ENCODE measurements around the gene IDH3G. TPM values are rescaled to one million over a fixed set of nuclear protein-coding genes. Genes with fewer than 3 reads are reported as not detected.

The IDH3G gene
- total and polyA plus RNA-seq, 4 experiments from 2014 or later, result 39.9 to 106 (median 57.6) TPM

DNA sequence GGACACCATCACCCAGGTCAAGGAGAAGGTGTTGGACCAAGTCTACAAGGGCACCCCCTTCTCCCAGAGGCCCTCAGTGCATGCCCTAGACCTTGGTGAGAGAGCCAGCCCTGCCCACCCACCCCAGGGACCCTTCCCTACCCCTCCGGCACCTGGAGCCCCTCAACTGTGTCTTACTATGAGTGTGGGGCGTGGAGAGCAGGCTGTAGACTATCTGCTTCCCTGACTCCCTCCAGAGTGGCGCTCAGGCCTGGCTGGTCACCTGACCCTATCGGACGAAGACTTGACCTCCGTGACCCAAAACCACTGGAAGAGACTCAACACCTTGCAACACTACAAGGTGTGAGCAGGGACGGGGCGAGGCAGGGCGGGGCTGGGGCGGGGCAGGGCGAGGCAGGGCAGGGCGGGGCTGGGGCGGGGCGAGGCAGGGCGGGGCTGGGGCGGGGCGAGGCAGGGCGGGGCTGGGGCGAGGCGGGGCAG is 18.0 kb downstream of the IDH3G start:
- Mint-ChIP-seq H3K4me1 (peaks cover 0 to 7% (median 4%) of the 10 kb centered on the region in 4 donors), H3K27me3 (peaks cover 3 to 6% of the 10 kb centered on the region in 2 donors), H3K4me3 (no peak overlapping the region), H3K27ac (no peak overlapping the region), H3K9me3 (no peaks in the 10 kb centered on the region), H3K36me3 (no peaks in the 10 kb centered on the region)
- H3K4me1 ChIP-seq (ENCODE audit: insufficient read depth, low read length), result no peaks in the 10 kb centered on the region
- intact Hi-C loops (cut with micrococcal nuclease), result no loop called here
- ChIA-PET CTCF (ENCODE audit: partially characterized antibody) (no interaction called here), POLR2A (ENCODE audit: partially characterized antibody) (no interaction called here)
- H3K27ac ChIP-seq (ENCODE audit: low read depth, low read length), result no peak overlapping the region
- no peaks in the 10 kb centered on the region for H3K9me3 ChIP-seq (ENCODE audit: control insufficient read depth in 1 of 2, low read length in 2 of 2)
- DNase-seq, result no peak
- H3K4me3 ChIP-seq (ENCODE audit: low read length in 2 of 2), result no peak overlapping the region
- no peaks in the 10 kb centered on the region for H3K36me3 ChIP-seq (ENCODE audit: insufficient read depth, low read length)
- no peaks in the 10 kb centered on the region for H3K27me3 ChIP-seq (ENCODE audit: insufficient read depth, low read length)

DNA sequence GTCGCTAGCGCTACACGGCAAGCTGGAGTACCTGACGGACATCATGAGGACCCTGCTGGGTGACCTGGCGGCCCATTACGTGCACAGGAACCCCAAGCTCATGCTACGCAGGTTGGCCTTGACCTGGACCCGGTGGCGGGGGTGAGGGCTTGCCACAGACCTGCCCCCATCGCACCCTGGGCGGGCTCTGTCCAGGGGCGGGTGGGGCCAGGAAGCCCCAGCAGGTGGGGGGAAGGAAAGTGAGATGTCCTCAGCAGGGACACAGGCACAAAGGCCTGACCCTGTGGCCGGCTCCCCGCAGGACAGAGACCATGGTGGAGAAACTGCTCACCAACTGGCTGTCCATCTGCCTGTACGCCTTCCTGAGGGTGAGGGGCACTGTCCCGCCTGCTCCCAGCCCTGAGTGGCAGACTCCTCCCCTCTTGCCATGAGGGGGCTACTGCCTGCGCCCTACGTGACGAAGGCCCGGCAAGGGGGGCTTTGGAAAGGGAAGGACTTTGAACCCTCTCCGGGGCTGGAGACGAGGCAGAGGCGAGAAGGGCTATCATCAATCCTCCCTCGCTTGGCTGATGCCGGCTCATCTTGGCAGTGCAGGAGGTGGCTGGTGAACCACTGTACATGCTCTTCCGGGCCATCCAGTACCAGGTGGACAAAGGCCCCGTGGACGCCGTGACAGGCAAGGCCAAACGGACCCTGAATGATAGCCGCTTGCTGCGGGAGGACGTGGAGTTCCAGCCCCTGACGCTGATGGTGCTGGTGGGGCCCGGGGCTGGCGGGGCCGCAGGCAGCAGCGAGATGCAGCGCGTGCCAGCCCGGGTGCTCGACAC is 18.7 kb downstream of the IDH3G start:
- Mint-ChIP-seq H3K9me3 (no peaks in the 10 kb centered on the region), H3K4me3 (no peak overlapping the region), H3K27me3 (peaks cover 3 to 6% of the 10 kb centered on the region in 2 donors), H3K27ac (no peak overlapping the region), H3K4me1 (peaks cover 0 to 7% (median 4%) of the 10 kb centered on the region in 4 donors), H3K36me3 (no peaks in the 10 kb centered on the region)
- no peak overlapping the region for H3K27ac ChIP-seq (ENCODE audit: low read depth, low read length)
- H3K36me3 ChIP-seq (ENCODE audit: insufficient read depth, low read length), result no peaks in the 10 kb centered on the region
- CTCF ChIA-PET (ENCODE audit: partially characterized antibody), result no interaction called here
- intact Hi-C loops (cut with micrococcal nuclease), result no loop called here
- H3K9me3 ChIP-seq (ENCODE audit: control insufficient read depth in 1 of 2, low read length in 2 of 2), result no peaks in the 10 kb centered on the region
- H3K4me3 ChIP-seq (ENCODE audit: low read length in 2 of 2), result no peak overlapping the region
- POLR2A ChIA-PET (ENCODE audit: partially characterized antibody), result no interaction called here
- no peaks in the 10 kb centered on the region for H3K4me1 ChIP-seq (ENCODE audit: insufficient read depth, low read length)
- no peak for DNase-seq
- no peaks in the 10 kb centered on the region for H3K27me3 ChIP-seq (ENCODE audit: insufficient read depth, low read length)

DNA sequence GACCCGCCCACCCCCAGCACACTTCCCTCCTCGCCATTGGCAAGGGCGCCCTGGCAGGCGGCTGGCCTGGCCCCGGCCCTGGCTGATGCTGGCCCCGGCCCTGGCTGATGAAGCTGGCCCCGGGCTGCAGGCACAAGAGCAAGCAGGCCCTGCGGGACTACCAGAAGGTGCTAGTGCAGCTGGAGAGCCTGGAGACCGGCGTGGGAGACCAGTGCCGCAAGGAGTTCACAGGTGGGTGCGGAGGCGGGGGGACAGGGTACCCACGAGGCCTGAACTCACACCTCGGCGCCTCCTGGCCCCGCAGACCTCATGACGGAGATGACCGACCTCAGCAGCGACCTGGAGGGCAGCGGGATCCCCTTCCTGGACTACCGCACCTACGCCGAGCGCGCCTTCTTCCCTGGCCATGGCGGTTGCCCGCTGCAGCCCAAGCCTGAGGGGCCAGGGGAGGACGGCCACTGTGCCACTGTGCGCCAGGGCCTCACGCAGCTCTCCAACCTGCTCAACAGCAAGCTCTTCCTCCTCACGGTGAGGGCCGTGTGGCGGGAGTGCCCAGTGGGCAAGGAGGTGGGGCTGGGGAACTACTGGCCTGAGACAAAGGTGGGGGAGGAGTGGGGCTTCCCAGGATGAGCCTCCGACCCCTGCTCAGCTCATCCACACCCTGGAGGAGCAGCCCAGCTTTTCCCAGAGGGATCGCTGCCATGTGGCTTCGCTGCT is 19.4 kb downstream of the IDH3G start:
- H3K36me3 Mint-ChIP-seq, result no peaks in the 10 kb centered on the region
- Histone ChIP-seq H3K4me3 (ENCODE audit: low read length in 2 of 2) (no peak overlapping the region), H3K4me1 (ENCODE audit: insufficient read depth, low read length) (no peaks in the 10 kb centered on the region), H3K36me3 (ENCODE audit: insufficient read depth, low read length) (no peaks in the 10 kb centered on the region), H3K27me3 (ENCODE audit: insufficient read depth, low read length) (no peaks in the 10 kb centered on the region), H3K27ac (ENCODE audit: low read depth, low read length) (no peak overlapping the region), H3K9me3 (ENCODE audit: control insufficient read depth in 1 of 2, low read length in 2 of 2) (no peaks in the 10 kb centered on the region)
- peaks cover 0 to under 1% (median 0%) of the 10 kb centered on the region in 4 donors for H3K4me1 Mint-ChIP-seq
- no peak overlapping the region for H3K27ac Mint-ChIP-seq
- intact Hi-C loops (cut with micrococcal nuclease), result no loop called here
- ChIA-PET POLR2A (ENCODE audit: partially characterized antibody) (no interaction called here), CTCF (ENCODE audit: partially characterized antibody) (no interaction called here)
- DNase-seq, result no peak
- no peaks in the 10 kb centered on the region for H3K9me3 Mint-ChIP-seq
- peaks cover 1% of the 10 kb centered on the region in 2 donors for H3K27me3 Mint-ChIP-seq
- no peak overlapping the region for H3K4me3 Mint-ChIP-seq

DNA sequence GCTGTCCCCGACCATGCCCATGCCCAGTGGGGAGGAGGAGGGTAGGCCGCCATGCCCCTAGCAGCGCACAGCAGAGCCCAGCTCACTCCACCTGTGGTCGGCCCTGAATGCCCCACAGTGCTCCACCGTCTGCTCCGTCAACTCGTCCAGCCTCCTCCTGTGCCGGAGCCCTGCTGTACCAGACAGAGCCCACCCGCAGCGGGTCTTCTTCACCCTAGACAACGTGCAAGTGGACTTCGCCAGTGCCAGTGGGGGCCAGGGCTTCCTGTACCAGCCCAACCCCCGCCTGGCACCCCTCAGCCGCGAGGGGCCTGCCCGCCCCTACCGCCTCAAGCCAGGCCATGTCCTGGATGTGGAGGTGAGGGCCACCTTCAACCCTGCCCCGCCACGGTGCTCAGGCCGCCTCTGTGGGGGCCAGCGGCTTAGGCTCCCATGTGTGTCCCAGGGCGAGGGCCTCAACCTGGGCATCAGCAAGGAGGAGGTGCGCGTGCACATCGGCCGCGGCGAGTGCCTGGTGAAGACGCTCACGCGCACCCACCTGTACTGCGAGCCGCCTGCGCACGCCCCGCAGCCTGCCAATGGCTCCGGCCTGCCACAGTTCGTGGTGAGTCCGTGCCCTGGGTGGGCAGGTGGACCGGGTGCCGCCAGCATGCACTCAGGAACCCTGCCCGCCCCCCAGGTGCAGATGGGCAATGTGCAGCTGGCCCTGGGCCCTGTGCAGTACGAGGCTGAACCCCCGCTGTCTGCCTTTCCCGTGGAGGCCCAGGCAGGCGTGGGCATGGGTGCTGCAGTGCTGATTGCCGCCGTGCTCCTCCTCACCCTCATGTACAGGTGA is 20.2 kb downstream of the IDH3G start:
- Mint-ChIP-seq H3K4me1 (no peaks in the 10 kb centered on the region), H3K27ac (no peak overlapping the region), H3K9me3 (no peaks in the 10 kb centered on the region), H3K4me3 (no peak overlapping the region), H3K27me3 (no peaks in the 10 kb centered on the region), H3K36me3 (no peaks in the 10 kb centered on the region)
- no peaks in the 10 kb centered on the region for H3K36me3 ChIP-seq (ENCODE audit: insufficient read depth, low read length)
- DNase-seq, result no peak
- no peaks in the 10 kb centered on the region for H3K4me1 ChIP-seq (ENCODE audit: insufficient read depth, low read length)
- ChIA-PET POLR2A (ENCODE audit: partially characterized antibody) (no interaction called here), CTCF (ENCODE audit: partially characterized antibody) (no interaction called here)
- H3K4me3 ChIP-seq (ENCODE audit: low read length in 2 of 2), result no peak overlapping the region
- H3K27ac ChIP-seq (ENCODE audit: low read depth, low read length), result no peak overlapping the region
- no peaks in the 10 kb centered on the region for H3K27me3 ChIP-seq (ENCODE audit: insufficient read depth, low read length)
- intact Hi-C loops (cut with micrococcal nuclease), result no loop called here
- H3K9me3 ChIP-seq (ENCODE audit: control insufficient read depth in 1 of 2, low read length in 2 of 2), result no peaks in the 10 kb centered on the region

DNA sequence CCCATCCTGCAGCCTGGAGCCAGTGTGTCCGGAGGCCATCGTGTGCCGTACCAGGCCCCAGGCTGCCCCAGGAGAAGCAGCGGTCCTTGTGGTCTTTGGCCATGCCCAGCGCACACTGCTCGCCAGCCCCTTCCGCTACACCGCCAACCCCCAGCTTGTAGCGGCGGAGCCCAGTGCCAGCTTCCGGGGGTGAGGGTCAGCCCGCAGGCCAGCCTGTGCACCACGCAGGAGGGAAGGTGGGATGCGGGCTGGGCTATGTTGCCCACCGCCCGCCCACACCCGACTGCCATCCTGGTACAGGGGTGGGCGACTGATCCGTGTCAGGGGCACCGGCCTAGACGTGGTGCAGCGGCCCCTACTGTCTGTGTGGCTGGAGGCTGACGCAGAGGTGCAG is 21.0 kb downstream of the IDH3G start:
- DNase-seq, result no peak
- intact Hi-C loops (cut with micrococcal nuclease), result no loop called here
- ChIA-PET CTCF (ENCODE audit: partially characterized antibody) (no interaction called here), POLR2A (ENCODE audit: partially characterized antibody) (no interaction called here)
- no peaks in the 10 kb centered on the region for H3K36me3 Mint-ChIP-seq
- no peaks in the 10 kb centered on the region for H3K9me3 Mint-ChIP-seq
- H3K4me1 ChIP-seq (ENCODE audit: insufficient read depth, low read length), result no peaks in the 10 kb centered on the region
- no peaks in the 10 kb centered on the region for H3K27me3 Mint-ChIP-seq
- peaks cover 0 to 1% (median 0%) of the 10 kb centered on the region in 4 donors for H3K4me1 Mint-ChIP-seq
- no peak overlapping the region for H3K4me3 ChIP-seq (ENCODE audit: low read length in 2 of 2)
- no peak overlapping the region for H3K27ac Mint-ChIP-seq
- H3K27ac ChIP-seq (ENCODE audit: low read depth, low read length), result no peak overlapping the region
- no peaks in the 10 kb centered on the region for H3K27me3 ChIP-seq (ENCODE audit: insufficient read depth, low read length)
- no peaks in the 10 kb centered on the region for H3K36me3 ChIP-seq (ENCODE audit: insufficient read depth, low read length)
- no peak overlapping the region for H3K4me3 Mint-ChIP-seq
- no peaks in the 10 kb centered on the region for H3K9me3 ChIP-seq (ENCODE audit: control insufficient read depth in 1 of 2, low read length in 2 of 2)

DNA sequence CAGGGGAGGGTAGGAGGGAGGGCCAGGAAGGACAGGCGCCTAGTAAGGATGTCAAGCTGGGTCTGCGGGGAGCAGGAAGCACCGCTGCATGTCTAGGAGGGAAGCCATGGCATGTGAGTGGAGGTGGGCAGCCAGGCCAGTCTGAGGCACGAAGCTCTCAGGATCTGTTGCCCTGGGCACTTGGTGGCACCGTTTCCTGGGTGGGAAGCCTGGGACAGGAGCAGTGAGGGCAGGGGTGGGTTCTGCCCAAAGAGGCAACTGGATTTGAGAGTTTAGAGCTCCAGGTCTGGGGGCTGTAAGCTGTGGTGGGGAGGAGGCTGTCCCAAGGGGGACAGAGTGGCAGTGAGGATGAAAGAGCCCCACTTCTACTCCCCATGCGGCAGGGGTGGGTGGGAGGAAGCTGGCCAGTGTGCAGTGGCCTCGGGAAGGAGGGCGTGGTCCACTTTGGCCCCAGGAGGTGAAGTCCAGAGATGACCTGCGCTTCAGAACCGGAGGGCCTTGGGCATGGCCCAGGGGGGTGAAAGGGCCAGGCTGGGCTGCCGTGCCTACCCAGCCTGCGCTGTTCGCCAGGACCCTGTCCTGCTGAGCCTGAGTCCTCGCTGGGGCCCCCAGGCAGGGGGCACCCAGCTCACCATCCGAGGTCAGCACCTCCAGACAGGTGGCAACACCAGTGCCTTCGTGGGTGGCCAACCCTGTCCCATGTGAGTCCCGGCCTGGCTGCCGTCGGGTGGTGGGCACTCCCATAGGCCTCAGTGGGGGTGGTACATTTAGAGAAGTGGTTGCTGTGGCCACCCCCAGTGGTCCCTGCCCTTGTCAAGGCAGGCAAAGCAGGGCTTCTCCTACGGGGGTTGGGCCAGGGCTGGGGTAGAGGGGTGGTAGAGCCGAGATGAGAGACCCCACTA is 21.6 kb downstream of the IDH3G start:
- H3K27me3 Mint-ChIP-seq, result no peaks in the 10 kb centered on the region
- H3K36me3 ChIP-seq (ENCODE audit: insufficient read depth, low read length), result no peaks in the 10 kb centered on the region
- no peak for DNase-seq
- peaks cover 0 to 4% (median 0%) of the 10 kb centered on the region in 4 donors for H3K4me1 Mint-ChIP-seq
- CTCF ChIA-PET (ENCODE audit: partially characterized antibody), result no interaction called here
- no peak overlapping the region for H3K27ac ChIP-seq (ENCODE audit: low read depth, low read length)
- no peaks in the 10 kb centered on the region for H3K4me1 ChIP-seq (ENCODE audit: insufficient read depth, low read length)
- no peaks in the 10 kb centered on the region for H3K9me3 Mint-ChIP-seq
- H3K27me3 ChIP-seq (ENCODE audit: insufficient read depth, low read length), result no peaks in the 10 kb centered on the region
- H3K4me3 Mint-ChIP-seq, result no peak overlapping the region
- no peak overlapping the region for H3K4me3 ChIP-seq (ENCODE audit: low read length in 2 of 2)
- H3K27ac Mint-ChIP-seq, result no peak overlapping the region
- no peaks in the 10 kb centered on the region for H3K9me3 ChIP-seq (ENCODE audit: control insufficient read depth in 1 of 2, low read length in 2 of 2)
- intact Hi-C loops (cut with micrococcal nuclease), result no loop called here
- H3K36me3 Mint-ChIP-seq, result no peaks in the 10 kb centered on the region
- POLR2A ChIA-PET (ENCODE audit: partially characterized antibody), result no interaction called here

Measured in CD4-positive, alpha-beta memory T cell (primary cell).